K562 (cell line): ENCODE results near the gene AIFM1. TPM values are rescaled to one million over a fixed set of nuclear protein-coding genes. Genes with fewer than 3 reads are reported as not detected.

ENCODE experiments used
- ATAC-seq: fragments of 200-7000 bp; cut with Tn5 transposase; 3 replicates; pipeline ENCODE4 v1.9.1; 2020; ENCODE audit warnings: moderate library complexity
- BruUV-seq: library from RNA; stranded (reverse); fragments of 400-500 nt; replicated peaks from 2 replicates; lab custom pipeline; 2021; lab: Mats Ljungman, UMichigan
- CTCF ChIA-PET: fragments of 300-600 bp; formaldehyde crosslinking; extraction: SDS; loops from one replicate; lab custom pipeline; 2021; ENCODE audit warnings: low intra/inter-chr PET ratio; lab: Yijun Ruan, JAX
- POLR2A ChIA-PET: fragments of 300-600, 350-650 bp; sonication (Branson Sonifier 250); formaldehyde crosslinking; extraction: SDS; loops from one replicate; lab custom pipeline; 2021; ENCODE audit warnings: antibody characterized with exemption, inconsistent platforms; lab: Yijun Ruan, JAX
- DNase-seq, 4 experiments: peaks; one replicate each; pipeline versions ENCODE4 v3.0.0 to v3.0.0-alpha.2; 2011 to 2018; ENCODE audit warnings: low spot score in 3 of 4, mixed read lengths in 3 of 4; ENCODE audit errors: extremely low read depth in 1 of 4
- FAIRE-seq: peaks from 2 replicates; lab custom pipeline; 2011; peaks lifted over from hg19 to GRCh38; lab: Jason Lieb, UNC
- H2AFZ ChIP-seq: 2 replicates; pipeline ENCODE4 v1.6.0; 2011; ENCODE audit warnings: low read depth, low read length, control low read depth, inconsistent platforms
- H3K27ac ChIP-seq: fragments of 200-600 bp; 3 replicates; pipeline ENCODE4 v1.8.0; 2011; ENCODE audit warnings: low read depth, mild to moderate bottlenecking, control low read depth, inconsistent platforms, low read length, moderate library complexity, mixed read lengths; ENCODE audit errors: extremely low read depth
- H3K27me3 ChIP-seq, 2 experiments: fragments of 300-600 bp in 1 of 2; 2 replicates in 1 of 2; 3 replicates in 1 of 2; pipeline versions ENCODE4 v1.6.0 to v1.8.0; 2011; ENCODE audit warnings: inconsistent platforms in 2 of 2, low read length in 2 of 2, mild to moderate bottlenecking in 1 of 2, mixed read lengths in 1 of 2, moderate library complexity in 1 of 2; ENCODE audit not compliant: control insufficient read depth in 2 of 2, insufficient read depth in 2 of 2
- H3K36me3 ChIP-seq: fragments of 300-600 bp; 3 replicates; pipeline ENCODE4 v1.8.0; 2011; ENCODE audit warnings: mild to moderate bottlenecking, low read length, inconsistent platforms; ENCODE audit not compliant: control insufficient read depth, insufficient read depth
- H3K4me1 ChIP-seq, 2 experiments: fragments of 200-600 bp in 1 of 2; replicated peaks in 1 of 2; 2 replicates in 1 of 2; 3 replicates in 1 of 2; pipeline versions ENCODE4 v1.5.1 to v1.8.0; 2011; ENCODE audit warnings: inconsistent platforms in 2 of 2, low read length in 2 of 2, mild to moderate bottlenecking in 1 of 2, mixed read lengths in 1 of 2, moderate library complexity in 1 of 2; ENCODE audit not compliant: control insufficient read depth in 2 of 2, insufficient read depth in 2 of 2
- H3K4me2 ChIP-seq: 2 replicates; pipeline ENCODE4 v1.6.1; 2011; ENCODE audit warnings: low read length, control low read depth, inconsistent platforms, mixed read lengths; ENCODE audit not compliant: insufficient read depth
- H3K4me3 ChIP-seq: fragments of 200-600 bp; sonication (generic), shearing (Covaris generic); 2 replicates; pipeline ENCODE4 v1.5.1; 2016; ENCODE audit warnings: control low read depth, inconsistent platforms
- H3K79me2 ChIP-seq: fragments of 200-600 bp; 3 replicates; pipeline ENCODE4 v1.8.0; 2011; ENCODE audit warnings: low read length, inconsistent platforms; ENCODE audit not compliant: control insufficient read depth, insufficient read depth
- H3K9ac ChIP-seq, 2 experiments: 2 replicates each; pipeline versions ENCODE4 v1.6.0 to v1.6.1; 2011; ENCODE audit warnings: low read depth in 2 of 2, low read length in 2 of 2, control low read depth in 1 of 2, inconsistent platforms in 1 of 2, mild to moderate bottlenecking in 1 of 2, mixed read lengths in 1 of 2; ENCODE audit not compliant: insufficient read depth in 1 of 2
- H3K9me1 ChIP-seq: one replicate; pipeline ENCODE4 v1.6.0; 2011; ENCODE audit warnings: inconsistent platforms, mild to moderate bottlenecking, low read length, moderate library complexity; ENCODE audit not compliant: control insufficient read depth, insufficient read depth
- H3K9me3 ChIP-seq: replicated peaks from 2 replicates; pipeline ENCODE4 v1.5.1; 2011; ENCODE audit warnings: low read depth, low read length, inconsistent platforms; ENCODE audit not compliant: control insufficient read depth, insufficient read depth
- H4K20me1 ChIP-seq: replicated peaks from 2 replicates; pipeline ENCODE4 v1.6.1; 2011; ENCODE audit warnings: low read length, inconsistent platforms, mixed read lengths; ENCODE audit not compliant: control insufficient read depth, insufficient read depth
- ARID3A ChIP-seq: IDR thresholded peaks from 2 replicates; pipeline ENCODE4 v1.6.1; 2012; ENCODE audit warnings: low read depth, low read length, improper control_type of control experiment, borderline replicate concordance
- CEBPB ChIP-seq: fragments of 450-650 bp; IDR thresholded peaks from 2 replicates; pipeline ENCODE4 v1.6.1; 2016; ENCODE audit warnings: missing genetic modification characterization, missing compliant biosample characterization
- DPF2 ChIP-seq: fragments of 450-650 bp; IDR thresholded peaks from 2 replicates; pipeline ENCODE4 v1.6.1; 2016
- ETV5 ChIP-seq: sonication (generic); formaldehyde crosslinking; IDR thresholded peaks from 2 replicates; pipeline ENCODE4 v1.4.0; 2020; ENCODE audit warnings: low read depth, mild to moderate bottlenecking, missing genetic modification reagents
- EZH2 ChIP-seq: IDR thresholded peaks from 2 replicates; pipeline ENCODE4 v1.6.1; 2012; ENCODE audit warnings: low read depth, mild to moderate bottlenecking, inconsistent platforms, low read length, borderline replicate concordance
- HDAC6 ChIP-seq: IDR thresholded peaks from 2 replicates; pipeline ENCODE4 v1.6.1; 2012; ENCODE audit warnings: low read depth, mild to moderate bottlenecking, control low read depth, inconsistent platforms, low read length, moderate library complexity
- HDAC8 ChIP-seq: fragments of 450-650 bp; IDR thresholded peaks from 2 replicates; pipeline ENCODE4 v1.6.1; 2016; ENCODE audit warnings: mild to moderate bottlenecking, missing genetic modification characterization, moderate library complexity, missing compliant biosample characterization
- ILK ChIP-seq: fragments of 450-650 bp; IDR thresholded peaks from 2 replicates; pipeline ENCODE4 v1.6.1; 2016; ENCODE audit warnings: missing genetic modification characterization, low read depth, mild to moderate bottlenecking, missing compliant biosample characterization, moderate library complexity, borderline replicate concordance
- LEF1 ChIP-seq: fragments of 450-650 bp; IDR thresholded peaks from 2 replicates; pipeline ENCODE4 v1.6.1; 2016; ENCODE audit warnings: mild to moderate bottlenecking
- MYBL2 ChIP-seq, 2 experiments: fragments of 450-650 bp in 1 of 2; sonication (generic) in 1 of 2; formaldehyde crosslinking in 1 of 2; IDR thresholded peaks; 2 replicates each; pipeline versions ENCODE4 v1.6.1 to v1.8.1; 2017 to 2022; ENCODE audit warnings: borderline replicate concordance in 1 of 2, inconsistent platforms in 1 of 2, low read depth in 1 of 2, mild to moderate bottlenecking in 1 of 2, missing genetic modification reagents in 1 of 2, moderate library complexity in 1 of 2
- PYGO2 ChIP-seq: fragments of 450-650 bp; IDR thresholded peaks from 2 replicates; pipeline ENCODE4 v1.6.1; 2016; ENCODE audit warnings: mild to moderate bottlenecking, missing genetic modification characterization, moderate library complexity, missing compliant biosample characterization
- SMARCC2 ChIP-seq: fragments of 450-650 bp; IDR thresholded peaks from 2 replicates; pipeline ENCODE4 v1.6.1; 2017; ENCODE audit warnings: antibody characterized with exemption, moderate library complexity, mild to moderate bottlenecking, low read depth
- ZHX1 ChIP-seq: fragments of 150-350 bp; conservative IDR thresholded peaks from 2 replicates; pipeline ENCODE4 v1.6.1; 2014; ENCODE audit warnings: low read length
- ZNF184 ChIP-seq: sonication (generic); formaldehyde crosslinking; IDR thresholded peaks from 2 replicates; pipeline ENCODE4 v1.5.0; 2020; ENCODE audit warnings: missing genetic modification reagents
- ZNF395 ChIP-seq: fragments of 200-800 bp; sonication (Bioruptor generic); IDR thresholded peaks from 2 replicates; pipeline ENCODE4 v1.6.1; 2017; ENCODE audit warnings: missing genetic modification characterization, missing compliant biosample characterization
- WGBS: fragments of 100-300 bp; shearing (Covaris generic); methylation state at CpG from one replicate; pipeline ENCODE4 v1.1.6; 2016; ENCODE audit warnings: low coverage, mixed read lengths; ENCODE audit not compliant: insufficient coverage; ENCODE audit errors: missing lambda C conversion rate; 5-methylcytosine and 5-hydroxymethylcytosine counted together
- in situ Hi-C: fragments of 300-500 bp; cut with MboI; formaldehyde crosslinking; loops from 4 replicates; pipeline ENCODE4 v1.15.0; 2018; ENCODE audit warnings: inconsistent platforms, mixed read lengths
- intact Hi-C: fragments of 100-400 bp; cut with micrococcal nuclease; formaldehyde crosslinking; loops from 2 replicates; pipeline ENCODE4 v1.14.2; 2022
- polyA plus RNA-seq, 8 experiments: library from polyadenylated mRNA; depleted of rRNA in 4 of 8; stranded (reverse) in 5 of 8; unstranded in 3 of 8; fragments of >200 nt; fragmentation: Nextera tagmentation in 2 of 8; fragmentation: Illumina TruSeq in 1 of 8; extraction: Ambion mirVana in 2 of 8; extraction: Trizol in 1 of 8; gene quantifications; 2 replicates each; pipeline versions ENCODE4 v1.2.1 to v1.2.3, GENCODE V29; 2011 to 2014; ENCODE audit warnings: inconsistent platforms in 1 of 8, missing spikeins in 1 of 8
- total RNA-seq, 7 experiments: library from RNA; depleted of rRNA in 6 of 7; stranded (reverse); fragments of >200 nt in 6 of 7; fragmentation: Illumina TruSeq in 2 of 7; extraction: Trizol in 2 of 7; gene quantifications; 2 replicates each; pipeline versions ENCODE4 v1.2.1 to v1.2.3, GENCODE V29; 2011 to 2021; ENCODE audit warnings: low replicate concordance in 1 of 7

AIFM1 gene
- total and polyA plus RNA-seq, 9 of the 15 experiments (the other 6 are each of a cell fraction or from before 2014, with no cell fraction given): 51.0 to 117 (median 91.2) TPM

- peak; percentile 54 for FAIRE-seq
- DNase-seq: no peak
- peak; percentile 2; the same call in 1 of the 3 replicates for ATAC-seq
- no TSS peak for BruUV-seq
- Histone ChIP-seq H3K36me3 (peaks cover 16% of the 10 kb centered on the region), H3K9me3 (no peaks in the 10 kb centered on the region), H3K9ac (peak overlapping the region in 1 of 2 experiments; percentile 78; a peak in 2 of 4 replicates), H3K4me2 (no peak overlapping the region; the same call in 1 of the 2 replicates), H3K27me3 (no peaks in the 10 kb centered on the region), H2AFZ (no peak overlapping the region), H4K20me1 (peaks cover 29% of the 10 kb centered on the region), H3K4me1 (peaks cover 21 to 29% of the 10 kb centered on the region in 2 experiments; a peak in 4 of 5 replicates), H3K9me1 (no peaks in the 10 kb centered on the region), H3K4me3 (no peak overlapping the region), H3K79me2 (peaks cover 89% of the 10 kb centered on the region), H3K27ac (no peak overlapping the region)
- 23% methylated on average over 7 of the region's 10 CpGs for WGBS
- in situ Hi-C loops (no loop called here), intact Hi-C loops (no loop called here)
- CTCF ChIA-PET: interaction anchor here (0.6 kb wide), 1 partner anchor 161 kb away, joined by 3 read pairs; no protein-coding TSS in a partner anchor
- POLR2A ChIA-PET: interaction anchor here (0.5 to 3.1 kb wide), 3 partner anchors 11 to 34 kb away, joined by 3 to 12 read pairs (median 4); no protein-coding TSS in a partner anchor
- TF ChIP-seq SMARCC2: no peak
- no peak for TF ChIP-seq ARID3A
- no peak for TF ChIP-seq HDAC8 (tag)
- no peak for TF ChIP-seq ZNF184 (CRISPR knock-in tag)
- TF ChIP-seq CEBPB (tag): no peak
- TF ChIP-seq DPF2: no peak
- no peak for TF ChIP-seq ZHX1
- no peak for TF ChIP-seq ILK
- TF ChIP-seq HDAC6: no peak
- no peak for TF ChIP-seq ZNF395 (CRISPR knock-in tag)
- no peak for TF ChIP-seq LEF1
- TF ChIP-seq ETV5 (CRISPR knock-in tag): no peak
- no peak for TF ChIP-seq EZH2
- no peak for TF ChIP-seq PYGO2 (tag)
- TF ChIP-seq MYBL2 (IDR thresholded peaks at IDR 0.05; ENCODE audit: low read depth): no peak
- TF ChIP-seq MYBL2 (CRISPR knock-in tag; IDR thresholded peaks at IDR 0.05; ENCODE audit: borderline replicate concordance): no peak
Observed at GRCh38 chrX:130106071-130106470, 59.6 kb downstream of the AIFM1 start.
